ENCODE data around the gene MRTFA. TPM values are rescaled to one million over a fixed set of nuclear protein-coding genes. Genes with fewer than 3 reads are reported as not detected.

MRTFA gene
- total RNA-seq, 6 experiments from 2014 or later, result 9.3 to 20.6 (median 16.3) TPM

DNA sequence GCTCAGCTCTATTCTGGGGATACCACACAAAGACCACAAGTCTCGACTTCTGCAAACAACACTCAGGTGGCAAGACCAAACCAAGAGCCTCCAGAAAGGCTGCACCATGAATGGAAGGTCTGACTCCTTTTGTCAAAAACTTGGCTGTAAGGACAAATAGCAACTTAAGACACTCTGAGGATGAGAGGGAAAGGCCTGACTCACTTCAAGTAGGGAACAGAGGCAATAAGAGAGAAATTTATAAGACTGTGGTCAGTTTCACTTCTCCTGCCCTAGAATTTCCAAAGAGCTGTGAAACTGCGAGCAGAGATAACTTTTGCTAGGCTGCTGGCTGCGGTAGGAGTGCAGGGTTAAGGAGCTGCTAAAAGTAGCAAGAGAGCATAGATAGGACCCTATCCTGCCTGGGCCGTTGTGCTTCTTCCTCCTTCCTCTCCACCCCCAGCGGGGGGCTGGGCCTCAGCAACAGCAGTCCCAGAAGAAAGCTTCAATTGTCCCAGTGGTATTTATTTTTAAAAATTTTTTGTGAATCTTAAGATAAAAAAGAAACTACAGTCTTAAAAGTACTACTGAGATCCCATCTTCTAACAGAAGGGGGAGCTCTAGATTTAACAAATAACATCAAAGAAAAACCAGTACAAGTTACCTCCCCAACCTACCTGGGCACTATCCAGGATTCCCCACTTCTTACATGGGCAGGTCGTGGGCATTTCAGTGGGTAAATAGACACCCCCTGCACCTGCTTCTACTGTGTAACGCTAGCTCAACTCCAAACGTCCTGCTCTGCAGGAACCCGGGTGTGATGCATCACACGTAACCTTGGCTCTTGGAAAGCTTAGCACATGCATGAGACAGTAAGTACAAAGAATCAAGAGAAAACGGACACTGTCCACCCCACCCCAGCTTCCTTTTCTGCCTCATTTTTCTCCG lies 199.8 kb downstream of the MRTFA start:
- Histone ChIP-seq H3K36me3 (no peaks in the 10 kb centered on the region), H3K27ac (no peak overlapping the region), H3K27me3 (no peaks in the 10 kb centered on the region), H3K4me1 (no peaks in the 10 kb centered on the region), H3K9me3 (no peaks in the 10 kb centered on the region), H3K4me3 (no peak overlapping the region)
- DNase-seq, result no peak
- intact Hi-C loops (cut with DNase I), result loop anchor here in 1 of 2 donors (5.0 kb wide), 1 partner anchor 206 kb away; no protein-coding TSS in a partner anchor
- 22% methylated on average over 12 of the region's 12 CpGs for WGBS (ENCODE audit: insufficient coverage, low coverage, low lambda C conversion rate, missing lambda C conversion rate)
- peak; percentile 65 to 69 (median 66) for ATAC-seq
- TF ChIP-seq POLR2A (IDR thresholded peaks at IDR 0.05), result no peak
- TF ChIP-seq, protein P1, sequence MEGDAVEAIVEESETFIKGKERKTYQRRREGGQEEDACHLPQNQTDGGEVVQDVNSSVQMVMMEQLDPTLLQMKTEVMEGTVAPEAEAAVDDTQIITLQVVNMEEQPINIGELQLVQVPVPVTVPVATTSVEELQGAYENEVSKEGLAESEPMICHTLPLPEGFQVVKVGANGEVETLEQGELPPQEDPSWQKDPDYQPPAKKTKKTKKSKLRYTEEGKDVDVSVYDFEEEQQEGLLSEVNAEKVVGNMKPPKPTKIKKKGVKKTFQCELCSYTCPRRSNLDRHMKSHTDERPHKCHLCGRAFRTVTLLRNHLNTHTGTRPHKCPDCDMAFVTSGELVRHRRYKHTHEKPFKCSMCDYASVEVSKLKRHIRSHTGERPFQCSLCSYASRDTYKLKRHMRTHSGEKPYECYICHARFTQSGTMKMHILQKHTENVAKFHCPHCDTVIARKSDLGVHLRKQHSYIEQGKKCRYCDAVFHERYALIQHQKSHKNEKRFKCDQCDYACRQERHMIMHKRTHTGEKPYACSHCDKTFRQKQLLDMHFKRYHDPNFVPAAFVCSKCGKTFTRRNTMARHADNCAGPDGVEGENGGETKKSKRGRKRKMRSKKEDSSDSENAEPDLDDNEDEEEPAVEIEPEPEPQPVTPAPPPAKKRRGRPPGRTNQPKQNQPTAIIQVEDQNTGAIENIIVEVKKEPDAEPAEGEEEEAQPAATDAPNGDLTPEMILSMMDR (IDR thresholded peaks at IDR 0.05), result peak; percentile 57 to 66 (median 60)

DNA sequence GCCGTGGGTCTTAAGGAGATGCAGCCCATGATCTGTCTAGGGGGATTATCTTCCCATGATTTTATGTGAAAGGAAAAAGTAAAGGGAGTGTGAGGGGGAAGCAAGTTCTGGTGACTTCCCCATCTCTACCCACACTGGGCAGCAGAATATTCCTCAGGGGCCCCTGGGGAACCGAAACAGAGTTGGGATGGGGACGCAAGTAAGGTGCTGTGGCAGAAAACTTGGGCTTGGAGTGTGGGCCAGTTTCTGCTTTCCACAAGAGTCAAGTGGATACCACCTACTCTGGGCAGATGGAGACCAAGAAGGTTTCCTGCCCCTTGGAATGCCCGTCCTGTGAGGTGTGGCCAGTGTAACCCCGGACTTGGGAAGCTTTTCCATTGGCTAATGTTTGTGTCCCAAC lies 201.8 kb downstream of the MRTFA start:
- no peaks in the 10 kb centered on the region for H3K4me1 ChIP-seq
- DNase-seq (no peak), ATAC-seq (peak in 2 of 4 donors; percentile 45 to 46)
- H3K36me3 ChIP-seq, result peaks cover 0 to 12% (median 2%) of the 10 kb centered on the region in 4 donors
- intact Hi-C loops (cut with DNase I), result loop anchor here in 1 of 2 donors (5.0 kb wide), 1 partner anchor 208 kb away; no protein-coding TSS in a partner anchor
- no peaks in the 10 kb centered on the region for H3K27me3 ChIP-seq
- no peak for TF ChIP-seq POLR2A (IDR thresholded peaks at IDR 0.05)
- TF ChIP-seq, protein P1 (IDR thresholded peaks at IDR 0.05), result no peak
- no peaks in the 10 kb centered on the region for H3K9me3 ChIP-seq
- H3K4me3 ChIP-seq, result no peak overlapping the region
- WGBS (ENCODE audit: insufficient coverage, low coverage, low lambda C conversion rate, missing lambda C conversion rate), result 81% methylated on average over 5 of the region's 5 CpGs
- no peak overlapping the region for H3K27ac ChIP-seq

DNA sequence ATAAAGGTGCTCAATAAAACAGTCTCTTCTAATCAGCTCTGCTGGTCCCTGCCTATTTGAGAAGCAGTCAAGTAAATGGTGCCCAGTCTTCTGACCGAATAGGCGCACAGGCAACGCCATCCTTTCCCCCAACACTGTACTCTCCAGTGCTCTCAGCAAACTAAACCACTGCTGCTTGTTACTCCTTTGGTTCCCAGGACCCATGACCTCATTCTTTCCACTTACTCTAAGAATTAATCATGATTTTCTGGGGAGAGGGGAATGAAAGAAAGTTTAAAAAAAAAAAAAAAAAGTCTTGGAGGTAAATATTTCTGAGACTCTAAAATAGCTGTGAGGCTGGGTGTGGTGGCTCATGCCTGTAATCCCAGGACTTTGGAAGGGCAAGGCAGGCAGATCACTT lies 202.4 kb downstream of the MRTFA start:
- intact Hi-C loops (cut with DNase I), result no loop called here
- H3K27me3 ChIP-seq, result no peaks in the 10 kb centered on the region
- no peak overlapping the region for H3K4me3 ChIP-seq
- 100% methylated on average over 3 of the region's 3 CpGs for WGBS (ENCODE audit: insufficient coverage, low coverage, low lambda C conversion rate, missing lambda C conversion rate)
- DNase-seq (no peak), ATAC-seq (no peak)
- no peak for TF ChIP-seq POLR2A (IDR thresholded peaks at IDR 0.05)
- TF ChIP-seq, protein P1 (IDR thresholded peaks at IDR 0.05), result no peak
- no peaks in the 10 kb centered on the region for H3K4me1 ChIP-seq
- peaks cover 0 to 18% (median 4%) of the 10 kb centered on the region in 4 donors for H3K36me3 ChIP-seq
- H3K27ac ChIP-seq, result no peak overlapping the region
- H3K9me3 ChIP-seq, result no peaks in the 10 kb centered on the region

DNA sequence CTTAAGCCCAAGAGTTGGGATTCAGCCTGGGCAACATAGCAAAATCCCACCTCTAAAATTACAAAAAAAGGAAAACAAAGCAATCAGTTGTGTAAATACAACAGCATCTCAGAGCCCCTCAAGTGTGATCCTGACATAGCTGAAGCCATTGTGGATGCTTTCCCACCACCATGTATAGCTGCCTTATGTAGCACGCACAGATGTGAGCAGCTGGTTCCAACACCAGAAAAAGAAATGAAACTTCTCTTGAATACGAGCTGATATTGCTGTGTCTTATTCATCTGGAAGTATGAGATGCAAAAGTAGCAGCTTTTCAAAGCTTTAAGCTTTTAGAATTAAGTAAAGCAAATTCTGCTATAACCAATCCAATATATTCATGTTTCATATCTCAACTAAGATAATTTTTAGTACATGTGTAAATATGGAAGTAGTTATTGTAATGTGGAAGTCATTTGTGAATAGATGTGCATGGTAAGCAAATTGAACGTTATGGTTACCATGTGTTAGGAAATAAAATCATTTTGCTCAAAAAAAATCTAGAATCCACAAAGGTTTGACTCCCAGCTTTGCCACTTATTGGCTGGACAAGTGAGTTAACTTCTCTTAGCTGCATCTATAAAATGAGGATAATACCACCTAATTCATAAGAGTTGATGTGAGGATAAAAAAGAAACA lies 203.0 kb downstream of the MRTFA start:
- Histone ChIP-seq H3K4me3 (no peak overlapping the region), H3K27me3 (no peaks in the 10 kb centered on the region), H3K36me3 (peaks cover 0 to 24% (median 7%) of the 10 kb centered on the region in 4 donors), H3K27ac (no peak overlapping the region), H3K4me1 (no peaks in the 10 kb centered on the region), H3K9me3 (no peaks in the 10 kb centered on the region)
- TF ChIP-seq POLR2A (IDR thresholded peaks at IDR 0.05), result no peak
- TF ChIP-seq, protein P1 (IDR thresholded peaks at IDR 0.05), result no peak
- intact Hi-C loops (cut with DNase I), result no loop called here
- no peak for DNase-seq
- WGBS (ENCODE audit: insufficient coverage, low coverage, low lambda C conversion rate, missing lambda C conversion rate), result 66% methylated on average over 3 of the region's 3 CpGs
- no peak for ATAC-seq

Data from right lobe of liver (tissue), 6 donors.